Skeletal muscle cell (primary cell): ENCODE data around the gene TTC7B.

Source experiments
- DNase-seq: peaks from one replicate; pipeline ENCODE4 v3.0.0-alpha.2; 2010; ENCODE audit warnings: low read depth
- H3K4me3 ChIP-seq: 2 replicates; pipeline ENCODE4 v1.5.1; 2011; ENCODE audit warnings: low read depth, mild to moderate bottlenecking, control low read depth, low read length, moderate library complexity

TTC7B gene

DNA sequence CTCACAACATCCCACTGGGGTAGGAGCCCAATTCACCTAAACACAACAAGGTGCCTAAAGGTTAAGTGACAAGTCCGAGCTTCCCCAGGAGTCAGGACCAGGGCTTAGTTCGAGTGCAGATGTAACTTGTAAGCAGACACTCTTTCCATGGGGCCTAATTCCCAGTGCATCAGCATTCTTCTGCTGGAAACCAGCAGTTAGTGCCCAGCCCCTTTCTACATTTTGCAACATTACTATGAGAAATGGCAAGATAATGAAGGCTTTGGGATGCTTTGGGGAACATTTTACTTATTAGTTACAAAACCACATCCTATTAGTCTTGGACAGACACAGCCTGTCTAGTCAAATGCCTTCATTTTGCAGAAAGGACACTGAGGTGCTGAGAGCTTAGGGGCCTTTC lies 239.6 kb downstream of the TTC7B start:
- no peak for DNase-seq
- H3K4me3 ChIP-seq = no peak overlapping the region

DNA sequence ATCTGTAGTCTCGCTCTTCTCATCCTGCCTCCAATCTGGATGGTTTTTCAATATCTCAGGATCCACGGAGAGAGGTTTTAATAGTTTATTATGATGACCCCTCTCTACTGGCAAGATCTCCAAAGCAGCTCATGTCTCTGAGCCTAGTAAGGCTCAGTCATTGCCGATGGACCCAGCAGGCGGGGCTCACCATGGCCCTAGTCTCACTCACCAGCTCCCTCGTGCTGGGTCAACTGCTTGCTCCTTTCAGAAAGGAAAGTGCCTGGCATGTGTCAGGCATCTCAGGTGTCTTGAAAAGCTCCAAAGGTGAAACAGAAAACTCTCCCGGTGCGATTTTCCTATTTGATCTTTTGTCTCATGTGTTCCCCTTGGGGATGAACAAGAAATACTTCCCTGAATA lies 240.4 kb downstream of the TTC7B start:
- no peak for DNase-seq
- no peak overlapping the region for H3K4me3 ChIP-seq

GRCh38 chr14:90575336-90575735 lies 240.9 kb downstream of the TTC7B start:
- DNase-seq = no peak
- H3K4me3 ChIP-seq = no peak overlapping the region

DNA sequence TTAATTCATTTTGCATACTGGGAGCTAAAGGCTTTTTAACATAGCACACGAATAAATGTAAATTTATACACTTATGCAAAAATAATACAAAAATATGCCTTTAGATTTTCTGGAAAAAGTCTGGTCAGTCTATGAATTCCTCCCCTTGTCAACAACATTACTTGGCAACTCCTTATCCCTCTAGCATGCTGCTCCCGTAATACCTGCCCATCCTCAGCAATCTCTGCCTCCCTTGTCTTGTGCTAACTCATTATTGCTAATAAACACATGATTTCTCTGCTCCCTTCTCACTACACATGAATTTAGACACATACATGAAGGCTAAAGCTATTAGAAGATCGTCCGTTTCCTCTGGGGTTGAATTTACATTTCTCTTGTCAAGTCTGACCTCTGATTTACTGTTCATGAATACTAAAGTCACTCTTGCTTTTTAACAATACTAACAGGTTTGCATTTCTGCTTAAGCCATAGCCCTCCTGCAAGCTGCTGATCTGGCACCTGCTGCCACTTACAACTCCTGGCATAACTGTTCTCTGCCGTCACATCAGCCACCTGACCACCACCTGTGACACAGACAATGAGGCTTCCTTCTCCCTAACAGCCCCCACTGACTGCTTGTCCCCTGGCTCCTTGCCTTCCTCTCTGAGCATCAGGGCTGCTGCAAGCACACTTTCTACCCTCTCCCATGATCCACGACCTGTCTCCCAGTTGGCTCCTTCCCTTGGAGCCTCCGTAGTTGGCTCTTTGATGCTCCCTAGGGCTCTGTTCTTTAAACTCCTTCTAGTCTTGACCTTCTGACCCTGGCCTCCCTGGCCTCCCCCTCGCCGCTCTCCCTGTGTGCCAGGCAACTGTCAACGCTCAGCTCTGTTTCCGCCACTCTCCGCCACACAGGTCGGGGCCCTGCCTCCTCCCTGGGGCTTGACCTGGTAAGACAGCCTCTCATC lies 241.8 kb downstream of the TTC7B start:
- DNase-seq = no peak
- H3K4me3 ChIP-seq = no peak overlapping the region

GRCh38 chr14:90573385-90574105 lies 242.7 kb downstream of the TTC7B start:
- H3K4me3 ChIP-seq = no peak overlapping the region
- no peak for DNase-seq

DNA sequence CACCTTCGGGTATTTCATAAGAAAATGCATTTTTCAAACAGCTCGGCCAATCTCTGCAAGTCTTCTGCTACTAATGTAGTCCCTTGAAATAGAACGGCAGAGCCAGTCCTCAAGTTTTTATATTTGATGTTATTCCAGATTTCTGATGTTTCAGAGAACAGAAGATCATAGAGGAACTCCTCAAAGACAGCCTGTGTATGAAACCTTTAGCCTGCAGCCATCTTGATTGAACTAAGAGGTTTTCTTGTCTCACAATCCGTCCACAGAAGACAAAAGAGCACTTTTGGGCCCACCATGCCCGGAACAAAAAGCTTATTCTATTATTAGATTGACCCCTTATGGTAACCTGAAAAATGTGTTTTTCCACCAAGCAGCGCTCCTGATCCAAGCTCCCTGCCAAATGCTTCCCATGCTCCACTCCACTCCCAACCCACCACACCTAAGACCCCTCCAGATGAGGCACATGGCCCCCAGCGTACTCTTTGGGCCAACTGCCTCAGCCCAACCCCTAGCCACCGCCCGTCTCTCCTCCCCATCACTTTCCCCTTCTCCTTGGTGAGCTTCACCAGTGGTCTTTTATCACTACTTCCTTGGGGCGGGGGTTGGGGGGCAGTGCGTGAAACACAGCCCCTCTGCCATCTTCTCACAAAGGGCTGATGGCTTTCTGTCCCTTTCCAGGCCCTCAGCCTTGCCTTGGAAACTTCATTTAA lies 243.6 kb downstream of the TTC7B start:
- H3K4me3 ChIP-seq = no peak overlapping the region
- no peak for DNase-seq

GRCh38 chr14:90571149-90571947 lies 244.9 kb downstream of the TTC7B start:
- no peak overlapping the region for H3K4me3 ChIP-seq
- no peak for DNase-seq

DNA sequence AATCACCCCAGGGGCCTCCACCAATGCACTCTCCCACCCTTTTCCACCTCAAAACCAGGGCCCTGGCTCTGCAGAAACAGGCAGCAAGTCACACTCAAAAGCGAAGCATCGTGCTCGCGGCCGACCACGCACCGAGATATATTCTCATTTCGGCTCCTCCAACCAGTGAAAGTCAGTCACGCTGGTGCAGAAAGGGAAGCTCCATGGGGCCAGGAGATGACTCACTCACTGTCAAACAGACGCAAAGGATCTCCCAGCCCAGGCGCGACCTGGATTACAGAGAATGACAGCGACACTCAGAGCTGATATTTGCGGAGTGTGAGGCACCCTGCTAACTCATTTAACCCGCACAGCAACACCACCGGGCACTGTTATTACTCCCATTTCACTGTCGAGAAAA lies 245.8 kb downstream of the TTC7B start:
- H3K4me3 ChIP-seq = no peak overlapping the region
- DNase-seq = no peak

GRCh38 chr14:90569606-90570387 lies 246.4 kb downstream of the TTC7B start:
- DNase-seq = no peak
- H3K4me3 ChIP-seq = no peak overlapping the region

GRCh38 chr14:90569201-90569600 lies 247.0 kb downstream of the TTC7B start:
- no peak for DNase-seq

GRCh38 chr14:90568405-90568804 lies 247.8 kb downstream of the TTC7B start:
- no peak overlapping the region for H3K4me3 ChIP-seq
- DNase-seq = no peak

More at GRCh38 chr14:90569201-90569600, 247.0 kb downstream of the TTC7B start:
- H3K4me3 ChIP-seq = no peak overlapping the region

- H3K4me3 ChIP-seq = no peak overlapping the region
- DNase-seq = no peak
Observed at GRCh38 chr14:90567991-90568390, 248.2 kb downstream of the TTC7B start.

DNA sequence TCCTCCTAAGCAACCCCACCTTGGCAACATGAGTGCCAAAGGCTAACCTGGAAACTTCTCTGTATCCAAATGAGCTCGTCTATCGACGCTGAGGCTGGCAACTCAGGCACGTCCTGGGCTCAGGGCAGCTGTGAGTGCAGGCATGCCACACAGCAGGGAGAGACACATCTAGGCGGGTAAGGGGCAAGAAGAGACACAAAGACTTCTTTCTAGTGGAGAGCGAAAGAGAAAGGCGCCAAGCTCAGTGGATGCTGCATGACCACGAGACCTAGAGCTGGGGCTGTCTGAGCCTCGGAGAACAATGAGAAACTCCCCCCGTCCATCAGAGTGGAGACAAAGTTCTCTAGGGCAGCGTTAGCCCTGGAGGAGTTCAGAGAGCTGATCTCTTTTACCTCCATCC lies 249.0 kb downstream of the TTC7B start:
- DNase-seq = no peak
- no peak overlapping the region for H3K4me3 ChIP-seq

DNA sequence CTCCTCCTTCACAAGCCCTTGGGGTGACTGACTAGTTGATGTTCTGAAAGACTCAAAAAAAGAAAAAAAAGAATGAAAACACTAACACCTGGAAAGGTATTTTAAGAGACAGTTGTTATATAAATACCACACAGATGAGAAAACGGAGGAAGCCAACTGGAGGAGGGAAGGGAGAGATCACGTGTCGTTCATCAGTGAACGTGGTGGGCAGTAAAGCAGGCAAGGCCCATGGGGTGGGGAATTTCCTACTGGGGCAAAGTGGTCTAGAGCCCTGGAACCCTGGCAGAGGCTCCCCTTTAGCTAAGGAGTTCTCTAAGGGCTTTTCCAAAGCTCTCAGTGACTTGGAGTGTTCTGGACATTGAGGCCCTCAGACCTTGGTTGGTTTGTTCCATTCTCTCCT lies 249.7 kb downstream of the TTC7B start:
- DNase-seq = no peak
- no peak overlapping the region for H3K4me3 ChIP-seq

GRCh38 chr14:90564496-90564895 lies 251.7 kb downstream of the TTC7B start:
- H3K4me3 ChIP-seq = no peak overlapping the region
- no peak for DNase-seq

GRCh38 chr14:90562652-90563051 lies 253.6 kb downstream of the TTC7B start:
- H3K4me3 ChIP-seq = no peak overlapping the region
- no peak for DNase-seq

DNA sequence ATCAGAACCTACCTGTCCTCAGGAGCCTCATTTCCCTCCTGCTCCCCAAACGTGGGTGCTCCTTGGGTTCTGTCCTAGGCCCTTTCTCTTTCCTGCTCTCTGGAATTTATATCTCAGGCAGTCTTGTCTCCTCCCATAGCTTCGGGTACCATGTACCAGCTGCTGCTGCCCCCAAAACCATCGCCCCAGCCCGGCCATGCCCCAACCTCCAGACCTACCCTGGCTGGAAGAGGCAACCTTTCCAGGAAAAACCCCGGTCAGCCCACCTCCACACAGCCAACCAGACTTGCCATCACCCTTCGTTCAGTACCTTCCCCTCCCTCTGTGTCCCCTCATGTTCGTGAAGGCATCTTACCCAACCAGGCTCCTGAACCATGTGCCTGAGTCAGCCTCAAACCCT lies 254.3 kb downstream of the TTC7B start:
- H3K4me3 ChIP-seq = no peak overlapping the region
- DNase-seq = no peak

DNA sequence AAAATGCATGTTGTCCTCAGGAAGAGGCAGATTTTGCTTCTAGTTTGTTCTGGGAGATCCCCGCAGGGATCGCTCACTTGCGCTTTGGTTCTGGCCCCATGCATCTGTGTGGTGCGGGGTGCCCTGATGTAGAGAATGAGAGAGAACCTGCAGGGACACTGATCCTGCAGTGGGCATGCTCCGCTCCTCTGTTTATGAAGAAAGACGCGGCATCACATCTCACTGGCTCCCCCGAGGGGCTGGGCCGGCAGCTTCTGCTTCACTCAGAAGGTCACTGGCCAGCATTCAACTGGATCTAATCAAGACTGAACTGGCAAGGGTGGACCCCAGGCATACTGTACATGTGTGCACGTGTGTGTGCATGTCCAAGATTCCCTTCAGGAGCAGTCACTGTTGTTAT lies 255.2 kb downstream of the TTC7B start:
- DNase-seq = no peak
- H3K4me3 ChIP-seq = no peak overlapping the region

DNA sequence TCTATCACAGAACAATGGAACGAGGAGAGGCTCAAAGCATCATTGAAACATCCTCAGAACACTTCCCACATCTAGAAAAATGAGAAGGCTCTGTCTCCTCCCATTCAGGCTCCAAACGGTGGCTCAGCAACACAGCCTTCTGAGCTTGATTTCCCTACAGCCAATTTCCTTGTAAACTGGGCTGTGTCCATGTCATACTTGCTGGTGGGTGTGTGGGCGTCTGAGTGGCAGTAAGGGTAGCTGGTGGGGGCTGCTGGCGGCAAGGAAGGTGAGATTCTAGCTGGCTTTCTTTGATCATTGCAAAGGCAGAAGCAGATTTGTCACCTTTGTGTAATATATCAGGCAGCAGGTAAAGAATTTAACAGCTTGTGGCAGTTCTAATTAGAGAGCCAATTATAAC lies 255.7 kb downstream of the TTC7B start:
- H3K4me3 ChIP-seq = no peak overlapping the region
- DNase-seq = no peak
